Hematopoietic multipotent progenitor cell treated with erythropoietin and hydrocortisone succinate and interleukin-3 and kit ligand, for 8 days (in vitro differentiated cells): ENCODE data around the gene SF3A1.
A peak's percentile ranks its signal among the peaks of the same experiment; 100 is the strongest.

Source experiments
- DNase-seq: peaks from one replicate; pipeline ENCODE4 v3.0.0-alpha.2; 2015

SF3A1 gene

DNA sequence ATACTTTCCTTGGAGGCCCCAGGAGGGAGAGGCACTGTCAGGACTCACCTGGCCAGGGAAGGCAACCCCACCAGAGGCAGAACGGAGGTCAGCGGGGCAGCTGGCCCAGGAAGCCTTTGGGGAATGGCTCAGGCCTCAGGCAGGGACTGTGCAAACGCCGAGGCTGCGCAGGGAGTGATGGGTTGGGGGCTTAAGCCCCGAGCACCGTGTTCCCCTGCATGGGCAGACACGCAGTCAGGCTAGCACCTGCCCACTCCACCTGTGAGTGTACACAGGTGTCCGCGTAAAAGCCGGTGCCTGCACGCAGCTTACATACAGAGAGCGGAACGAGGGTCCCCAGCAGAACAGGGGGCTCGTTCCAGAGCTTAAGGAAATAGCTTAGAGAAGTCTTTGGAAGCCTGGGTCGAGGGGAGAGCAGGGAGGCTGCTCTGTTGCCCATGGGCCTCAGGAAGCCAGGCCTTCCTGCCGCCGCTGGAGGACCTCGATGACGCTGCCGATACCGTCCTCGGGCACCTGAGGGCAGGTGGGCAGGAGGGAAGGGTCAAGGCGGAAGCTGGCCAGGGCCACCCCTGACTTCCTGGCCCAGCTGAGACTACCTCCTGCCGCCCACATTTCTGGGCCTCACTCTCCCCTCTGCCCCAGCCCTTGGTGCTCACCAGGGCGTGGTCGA lies 71.4 kb downstream of the SF3A1 start:
- no peak for DNase-seq

DNA sequence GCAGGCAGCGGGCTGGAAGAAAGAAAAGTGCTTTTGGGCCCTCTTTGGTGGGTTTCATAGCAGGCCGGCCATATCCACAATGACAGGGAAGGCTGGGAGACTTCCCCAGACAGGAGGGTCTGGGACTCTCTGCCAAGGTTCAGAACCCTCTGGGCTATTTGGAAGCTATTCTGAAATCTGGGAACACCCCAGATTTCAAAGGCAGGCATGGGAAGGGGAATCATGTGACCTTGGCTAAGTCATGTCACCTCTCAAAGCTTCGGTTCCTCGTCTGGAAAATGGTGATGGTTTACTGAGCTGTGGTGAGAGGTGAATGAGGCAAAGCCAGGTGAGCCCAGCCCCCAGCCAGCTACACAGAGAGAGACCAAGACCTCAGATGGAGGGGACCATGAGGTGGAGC lies 72.0 kb downstream of the SF3A1 start:
- DNase-seq, result no peak

GRCh38 chr22:30284172-30284571 lies 72.5 kb downstream of the SF3A1 start:
- peak; percentile 97 for DNase-seq

- DNase-seq, result peak; percentile 35
Observed at GRCh38 chr22:30283342-30283741, 73.4 kb downstream of the SF3A1 start.

DNA sequence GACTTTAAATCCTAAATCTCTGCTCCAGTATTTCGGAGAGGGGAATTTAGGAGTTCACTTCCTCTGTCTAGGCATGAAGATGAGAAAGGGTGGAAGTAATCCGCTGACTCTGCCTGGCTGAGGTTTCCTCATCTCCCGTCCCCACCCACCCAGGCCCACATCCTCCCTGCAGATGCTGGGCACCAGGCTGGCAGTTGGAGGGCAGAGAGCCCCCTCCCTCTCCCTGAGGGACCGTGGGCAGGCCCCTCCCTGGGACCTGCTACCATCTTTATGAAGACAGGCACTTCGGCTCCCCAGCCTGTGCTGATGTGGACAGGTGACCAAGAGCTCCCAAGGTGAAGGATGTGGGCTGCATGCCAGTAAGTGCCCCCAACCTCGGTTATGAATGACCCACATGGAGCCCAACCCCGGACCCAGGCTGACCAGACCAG lies 74.1 kb downstream of the SF3A1 start:
- DNase-seq, result peak; percentile 54
